ENCODE results near the gene ABCB11. TPM values are rescaled to one million over a fixed set of nuclear protein-coding genes. Genes with fewer than 3 reads are reported as not detected.

Gene ABCB11
- total RNA-seq, 1 donor from 2014 or later: not detected

- DNase-seq (ENCODE audit: low spot score): no peak
- no peak for TF ChIP-seq CTCF (IDR thresholded peaks at IDR 0.05)
- peaks cover 2% of the 10 kb centered on the region for H3K9me3 Mint-ChIP-seq (ENCODE audit: low read depth)
- no peaks in the 10 kb centered on the region for H3K36me3 Mint-ChIP-seq (ENCODE audit: low read depth)
- no peaks in the 10 kb centered on the region for H3K27me3 Mint-ChIP-seq (ENCODE audit: low read depth)
- no peaks in the 10 kb centered on the region for H3K4me1 Mint-ChIP-seq (ENCODE audit: low read depth)
- H3K4me3 Mint-ChIP-seq (ENCODE audit: unreplicated experiment): no peak overlapping the region
- H3K27ac Mint-ChIP-seq (ENCODE audit: unreplicated experiment): no peak overlapping the region
Measured at GRCh38 chr2:168971261-168971660, 59.9 kb downstream of the ABCB11 start.

- no peak for DNase-seq (ENCODE audit: low spot score)
- no peaks in the 10 kb centered on the region for H3K36me3 Mint-ChIP-seq (ENCODE audit: low read depth)
- no peak for TF ChIP-seq CTCF (IDR thresholded peaks at IDR 0.05)
- peaks cover 2% of the 10 kb centered on the region for H3K9me3 Mint-ChIP-seq (ENCODE audit: low read depth)
- H3K4me1 Mint-ChIP-seq (ENCODE audit: low read depth): no peaks in the 10 kb centered on the region
- H3K27me3 Mint-ChIP-seq (ENCODE audit: low read depth): peaks cover 1% of the 10 kb centered on the region
- H3K4me3 Mint-ChIP-seq (ENCODE audit: unreplicated experiment): no peak overlapping the region
- no peak overlapping the region for H3K27ac Mint-ChIP-seq (ENCODE audit: unreplicated experiment)
Measured at GRCh38 chr2:168970711-168971233, 60.4 kb downstream of the ABCB11 start.

DNA sequence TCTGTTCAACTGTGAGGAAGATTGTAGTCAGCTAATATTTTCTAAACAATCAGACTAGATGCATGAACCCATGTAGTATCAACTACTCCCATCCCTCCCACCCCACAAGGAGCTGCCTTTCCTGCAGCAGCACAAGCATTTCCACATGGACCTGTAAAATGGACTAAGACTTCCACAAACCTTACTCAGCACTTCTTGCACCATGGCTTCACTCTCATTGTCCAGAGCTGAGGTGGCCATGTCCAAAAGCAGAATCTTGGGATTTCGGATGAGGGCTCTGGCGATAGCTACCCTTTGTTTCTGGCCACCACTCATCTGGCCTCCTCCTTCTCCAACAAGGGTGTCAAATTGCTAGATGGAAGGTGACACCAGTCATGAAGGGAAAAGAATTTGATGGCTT lies 61.3 kb downstream of the ABCB11 start:
- H3K9me3 Mint-ChIP-seq (ENCODE audit: low read depth): peaks cover 2% of the 10 kb centered on the region
- H3K36me3 Mint-ChIP-seq (ENCODE audit: low read depth): no peaks in the 10 kb centered on the region
- no peaks in the 10 kb centered on the region for H3K4me1 Mint-ChIP-seq (ENCODE audit: low read depth)
- no peak overlapping the region for H3K27ac Mint-ChIP-seq (ENCODE audit: unreplicated experiment)
- TF ChIP-seq CTCF (IDR thresholded peaks at IDR 0.05): no peak
- DNase-seq (ENCODE audit: low spot score): no peak
- H3K4me3 Mint-ChIP-seq (ENCODE audit: unreplicated experiment): no peak overlapping the region
- H3K27me3 Mint-ChIP-seq (ENCODE audit: low read depth): peaks cover 3% of the 10 kb centered on the region

DNA sequence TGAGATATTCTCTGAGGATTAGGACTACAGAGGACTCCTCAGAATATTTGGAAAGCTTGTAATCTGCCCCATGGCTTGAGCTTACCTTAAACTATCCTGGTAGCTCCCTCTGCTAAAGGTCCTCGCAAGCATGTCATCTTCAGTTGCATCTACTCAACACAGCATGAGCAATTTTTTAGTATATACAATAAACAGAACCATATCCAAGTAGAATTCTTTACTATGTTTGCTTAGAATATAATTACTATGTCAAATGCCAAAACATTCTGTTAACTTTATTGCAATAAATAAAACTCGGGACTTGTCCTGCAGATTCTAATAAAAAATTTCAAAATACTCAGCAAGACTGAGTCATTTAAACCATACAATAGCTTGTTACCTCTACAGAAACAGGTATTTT lies 62.8 kb downstream of the ABCB11 start:
- Mint-ChIP-seq H3K27ac (ENCODE audit: unreplicated experiment) (no peak overlapping the region), H3K36me3 (ENCODE audit: low read depth) (no peaks in the 10 kb centered on the region)

DNA sequence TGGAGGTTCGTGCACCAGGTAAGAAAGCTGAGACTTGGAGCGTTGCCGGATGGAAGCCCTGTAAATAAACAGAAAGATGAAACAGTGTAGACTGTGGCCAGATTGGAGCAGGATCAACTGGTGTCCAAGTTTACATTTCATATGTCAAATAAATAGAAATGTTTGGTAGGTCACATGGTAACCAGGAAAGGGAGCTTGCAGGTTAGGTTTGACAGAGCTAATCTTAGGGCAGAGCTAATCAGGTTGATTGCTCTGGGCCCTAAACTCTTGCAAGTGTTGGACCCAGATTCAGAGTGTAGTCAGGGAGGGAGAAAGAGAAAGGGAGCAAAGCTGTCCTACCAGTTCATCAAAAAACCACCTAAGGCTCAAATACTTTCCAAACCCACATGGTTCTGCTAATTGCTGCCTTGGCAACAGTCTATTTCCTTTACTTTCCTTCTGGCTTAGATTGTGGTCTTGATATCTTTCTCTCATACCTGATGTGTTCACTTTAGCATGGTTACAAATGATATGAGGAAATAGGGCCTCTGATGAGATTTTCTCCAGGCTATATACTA lies 66.8 kb downstream of the ABCB11 start:
- no peak for DNase-seq (ENCODE audit: low spot score)
- Mint-ChIP-seq H3K4me3 (ENCODE audit: unreplicated experiment) (no peak overlapping the region), H3K4me1 (ENCODE audit: low read depth) (peaks cover 10% of the 10 kb centered on the region), H3K36me3 (ENCODE audit: low read depth) (no peaks in the 10 kb centered on the region), H3K27ac (ENCODE audit: unreplicated experiment) (no peak overlapping the region), H3K9me3 (ENCODE audit: low read depth) (no peaks in the 10 kb centered on the region), H3K27me3 (ENCODE audit: low read depth) (peaks cover 3% of the 10 kb centered on the region)
- no peak for TF ChIP-seq CTCF (IDR thresholded peaks at IDR 0.05)

More for the DNA sequence above, 62.8 kb downstream of the ABCB11 start:
- TF ChIP-seq CTCF (IDR thresholded peaks at IDR 0.05): no peak
- Mint-ChIP-seq H3K9me3 (ENCODE audit: low read depth) (peaks cover 2% of the 10 kb centered on the region), H3K4me1 (ENCODE audit: low read depth) (no peaks in the 10 kb centered on the region), H3K4me3 (ENCODE audit: unreplicated experiment) (no peak overlapping the region), H3K27me3 (ENCODE audit: low read depth) (peaks cover 3% of the 10 kb centered on the region)
- no peak for DNase-seq (ENCODE audit: low spot score)
